A549 (cell line): ENCODE results near the gene ECI1. TPM values are rescaled to one million over a fixed set of nuclear protein-coding genes. Genes with fewer than 3 reads are reported as not detected.
A peak's percentile ranks its signal among the peaks of the same experiment; 100 is the strongest.

Experiments
- ATAC-seq, 2 experiments: fragments of 200-7000 bp in 1 of 2; fragments of >200 bp in 1 of 2; cut with Nextera tagmentation in 1 of 2; cut with Tn5 transposase in 1 of 2; 3 replicates each; pipeline versions ENCODE4 v1.8.0 to v1.9.1; 2018 to 2020; ENCODE audit warnings: mild to moderate bottlenecking in 1 of 2, moderate library complexity in 1 of 2
- CTCF ChIA-PET: fragments of 300-600 bp; sonication (Branson Sonifier 250); formaldehyde crosslinking; extraction: SDS; loops from one replicate; lab custom pipeline; 2021; ENCODE audit warnings: antibody characterized with exemption, inconsistent platforms; lab: Yijun Ruan, JAX
- POLR2A ChIA-PET: fragments of 350-600 bp; formaldehyde crosslinking; extraction: SDS; loops from one replicate; lab custom pipeline; 2021; ENCODE audit warnings: antibody characterized with exemption, inconsistent platforms; lab: Yijun Ruan, JAX
- DNase-seq, 2 experiments: peaks; one replicate each; pipeline versions ENCODE4 v3.0.0 to v3.0.0-alpha.2; 2011 to 2016; ENCODE audit warnings: low read depth in 1 of 2, low spot score in 1 of 2
- FAIRE-seq: peaks from 2 replicates; lab custom pipeline; 2011; peaks lifted over from hg19 to GRCh38; lab: Jason Lieb, UNC
- H3K27ac ChIP-seq, 2 experiments: fragments of >200 bp; sonication (Bioruptor Twin); formaldehyde crosslinking; 3 replicates each; pipeline ENCODE4 v1.5.1; 2016 to 2017
- H3K4me1 ChIP-seq: fragments of >200 bp; sonication (Bioruptor Twin); formaldehyde crosslinking; 3 replicates; pipeline ENCODE4 v1.6.1; 2016
- H3K4me2 ChIP-seq: fragments of >200 bp; sonication (Bioruptor Twin); formaldehyde crosslinking; 3 replicates; pipeline ENCODE4 v1.6.1; 2016
- H3K4me3 ChIP-seq: fragments of >200 bp; sonication (Bioruptor Twin); formaldehyde crosslinking; 3 replicates; pipeline ENCODE4 v1.5.1; 2016
- H3K9me3 ChIP-seq: fragments of >200 bp; sonication (Bioruptor Twin); formaldehyde crosslinking; 3 replicates; pipeline ENCODE4 v1.6.1; 2016
- BHLHE40 ChIP-seq: IDR thresholded peaks from 2 replicates; pipeline ENCODE4 v1.6.1; 2012; ENCODE audit warnings: low read depth, low read length, inconsistent platforms
- CBX2 ChIP-seq: fragments of 200-600 bp; sonication (generic); IDR thresholded peaks from 2 replicates; pipeline ENCODE4 v1.6.1; 2016; ENCODE audit warnings: low read depth, mild to moderate bottlenecking, borderline replicate concordance
- CEBPB ChIP-seq, 2 experiments: fragments of >200 bp in 1 of 2; sonication (Bioruptor Twin) in 1 of 2; formaldehyde crosslinking in 1 of 2; IDR thresholded peaks; 2 replicates each; pipeline ENCODE4 v1.6.1; 2012 to 2016
- E2F6 ChIP-seq: IDR thresholded peaks from 2 replicates; pipeline ENCODE4 v1.6.1; 2012; ENCODE audit warnings: low read depth, borderline replicate concordance
- FOSB ChIP-seq: fragments of 250-450 bp; sonication (Bioruptor Pico); IDR thresholded peaks from 2 replicates; pipeline ENCODE4 v1.5.0; 2020; ENCODE audit warnings: mild to moderate bottlenecking, moderate library complexity
- HDAC2 ChIP-seq: fragments of 200-600 bp; sonication (generic); IDR thresholded peaks from 2 replicates; pipeline ENCODE4 v1.6.1; 2016
- JUN ChIP-seq, 2 experiments: fragments of >200 bp; sonication (Bioruptor Twin); formaldehyde crosslinking; IDR thresholded peaks; 2 replicates in 1 of 2; 3 replicates in 1 of 2; pipeline ENCODE4 v1.6.1; 2016 to 2017
- MAX ChIP-seq: IDR thresholded peaks from 2 replicates; pipeline ENCODE4 v1.6.1; 2012
- MAZ ChIP-seq: fragments of 150-350 bp; IDR thresholded peaks from 2 replicates; pipeline ENCODE4 v1.6.1; 2014; ENCODE audit warnings: antibody characterized with exemption, low read depth, low read length, borderline replicate concordance
- PHF8 ChIP-seq: fragments of 200-600 bp; sonication (generic); IDR thresholded peaks from 2 replicates; pipeline ENCODE4 v1.6.1; 2016; ENCODE audit warnings: low read depth, mild to moderate bottlenecking, antibody characterized with exemption, moderate library complexity, borderline replicate concordance
- POLR2A ChIP-seq: IDR thresholded peaks from 2 replicates; pipeline ENCODE4 v1.6.1; 2012; ENCODE audit warnings: mild to moderate bottlenecking, low read length
- REST ChIP-seq: fragments of 200-600 bp; sonication (generic); IDR thresholded peaks from 2 replicates; pipeline ENCODE4 v1.6.1; 2016; ENCODE audit warnings: antibody characterized with exemption, mild to moderate bottlenecking, moderate library complexity
- ZNF302 ChIP-seq: fragments of 250-450 bp; sonication (Bioruptor Pico); IDR thresholded peaks from 2 replicates; pipeline ENCODE4 v1.9.0; 2021; ENCODE audit warnings: inconsistent platforms, mild to moderate bottlenecking, moderate library complexity
- WGBS: methylation state at CpG from one replicate; pipeline ENCODE4 v1.1.6; 2017; ENCODE audit errors: missing lambda C conversion rate; 5-methylcytosine and 5-hydroxymethylcytosine counted together
- polyA plus RNA-seq, 4 experiments: library from polyadenylated mRNA; depleted of rRNA in 3 of 4; stranded (reverse); fragments of >200 nt; fragmentation: RNase III in 1 of 4; extraction: RNeasy Plus Mini Kit Qiagen cat#74134 plus additional on column Dnase treatment in 1 of 4; gene quantifications; 2 replicates in 3 of 4; 3 replicates in 1 of 4; pipeline ENCODE4 v1.2.3, GENCODE V29; 2011 to 2017

The ECI1 gene
- polyA plus RNA-seq, 2 of the 4 experiments (the other 2 are of a cell fraction): 41.5 to 47.9 TPM

- Histone ChIP-seq H3K9me3 (no peaks in the 10 kb centered on the region), H3K27ac (no peak overlapping the region), H3K4me1 (peaks cover 20% of the 10 kb centered on the region), H3K4me3 (no peak overlapping the region), H3K4me2 (no peak overlapping the region)
- CTCF ChIA-PET: interaction anchor here (0.8 to 3.5 kb wide), 3 partner anchors 10 to 57 kb away, joined by 3 to 33 read pairs (median 21); partner anchors contain the start of gene CASKIN1
- POLR2A ChIA-PET: interaction anchor here (3.9 to 4.9 kb wide), 2 partner anchors 9 to 98 kb away, joined by 15 to 25 read pairs; partner anchors contain the start of gene TRAF7
- DNase-seq: no peak
- FAIRE-seq: no peak
- TF ChIP-seq REST (no peak), JUN (IDR thresholded peaks at IDR 0.05) (no peak), PHF8 (no peak), HDAC2 (no peak), E2F6 (no peak), BHLHE40 (no peak)
- no peak for ATAC-seq
- 82% methylated on average over 10 of the region's 11 CpGs for WGBS
Measured at GRCh38 chr16:2253293-2253692, 1.9 kb upstream of the ECI1 start.

- FAIRE-seq (no peak), DNase-seq (no peak), ATAC-seq (no peak)
- H3K9me3 ChIP-seq: no peaks in the 10 kb centered on the region
- H3K4me2 ChIP-seq: no peak overlapping the region; the same call in 2 of the 3 replicates
- peaks cover 20% of the 10 kb centered on the region for H3K4me1 ChIP-seq
- H3K4me3 ChIP-seq: no peak overlapping the region
- CTCF ChIA-PET: interaction anchor here (1.2 to 3.5 kb wide), 5 partner anchors 11 to 249 kb away, joined by 3 to 33 read pairs (median 8); partner anchors contain the start of gene CASKIN1
- peak overlapping the region in 1 of 2 experiments; percentile 96; a peak in 3 of 6 replicates for H3K27ac ChIP-seq
- 89% methylated on average over 7 of the region's 7 CpGs for WGBS
- POLR2A ChIA-PET: interaction anchor here (0.5 to 4.9 kb wide), 7 partner anchors 10 to 97 kb away, joined by 3 to 25 read pairs (median 9); partner anchors contain the start of genes PGP, RNPS1 and TRAF7
- TF ChIP-seq MAX (no peak), ZNF302 (CRISPR knock-in tag) (no peak), MAZ (no peak)
- TF ChIP-seq, all 56 proteins: peak for 0
Measured at GRCh38 chr16:2252806-2253148, 1.4 kb upstream of the ECI1 start.

GRCh38 chr16:2250652-2251295 lies 613 bp downstream of the ECI1 start:
- TF ChIP-seq CBX2: no peak
- peak in 1 of 2 experiments; percentile 46; a peak in 1 of 4 replicates for TF ChIP-seq CEBPB (IDR thresholded peaks at IDR 0.05)
- 0 out of 2 replicates have a peak, but pooled peaks have one; percentile 60 for TF ChIP-seq FOSB
- TF ChIP-seq POLR2A: no peak
- no peak for TF ChIP-seq JUN (IDR thresholded peaks at IDR 0.05)
- DNase-seq (peak in 1 of 2 experiments; percentile 67), FAIRE-seq (no peak), ATAC-seq (peak in 1 of 2 experiments; percentile 7; a peak in 3 of 6 replicates)
- 1% methylated on average over 32 of the region's 35 CpGs for WGBS
- Histone ChIP-seq H3K27ac (peak overlapping the region; percentile 96 to 98), H3K4me1 (peaks cover 20% of the 10 kb centered on the region), H3K9me3 (no peaks in the 10 kb centered on the region), H3K4me3 (peak overlapping the region; percentile 91), H3K4me2 (peak overlapping the region; percentile 70)
- ChIA-PET POLR2A (interaction anchor here (0.6 to 4.9 kb wide), 16 partner anchors 8 to 432 kb away, joined by 3 to 25 read pairs (median 4); partner anchors contain the start of genes DNASE1L2, KCTD5, PGP and RNPS1), CTCF (interaction anchor here (0.6 to 3.5 kb wide), 20 partner anchors 9 to 254 kb away, joined by 3 to 33 read pairs (median 4); partner anchors contain the start of gene CASKIN1)
